Ishikawa (cell line): Measurements from ENCODE around the gene WDR74.

Source experiments
- CEBPB ChIP-seq: IDR thresholded peaks from 2 replicates; pipeline ENCODE4 v1.6.1; 2012
- CREB1 ChIP-seq: IDR thresholded peaks from 2 replicates; pipeline ENCODE4 v1.6.1; 2012; ENCODE audit warnings: low read depth
- EGR1 ChIP-seq: IDR thresholded peaks from 2 replicates; pipeline ENCODE4 v1.6.1; 2012
- EP300 ChIP-seq: IDR thresholded peaks from 2 replicates; pipeline ENCODE4 v1.6.1; 2012; ENCODE audit warnings: borderline replicate concordance
- FOXM1 ChIP-seq: IDR thresholded peaks from 2 replicates; pipeline ENCODE4 v1.6.1; 2012; ENCODE audit warnings: low read depth, borderline replicate concordance
- MAX ChIP-seq: IDR thresholded peaks from 2 replicates; pipeline ENCODE4 v1.6.1; 2012
- NFIC ChIP-seq: IDR thresholded peaks from 2 replicates; pipeline ENCODE4 v1.6.1; 2012
- RAD21 ChIP-seq: IDR thresholded peaks from 2 replicates; pipeline ENCODE4 v1.6.1; 2012; ENCODE audit warnings: low read depth
- REST ChIP-seq: IDR thresholded peaks from 2 replicates; pipeline ENCODE4 v1.6.1; 2012; ENCODE audit warnings: low read depth, mild to moderate bottlenecking
- TAF1 ChIP-seq: IDR thresholded peaks from 2 replicates; pipeline ENCODE4 v1.6.1; 2012; ENCODE audit warnings: low read depth, mild to moderate bottlenecking
- TCF12 ChIP-seq: IDR thresholded peaks from 2 replicates; pipeline ENCODE4 v1.6.1; 2012; ENCODE audit warnings: low read depth
- TEAD4 ChIP-seq: IDR thresholded peaks from 2 replicates; pipeline ENCODE4 v1.6.1; 2012
- USF1 ChIP-seq: IDR thresholded peaks from 2 replicates; pipeline ENCODE4 v1.6.1; 2012
- YY1 ChIP-seq: IDR thresholded peaks from 2 replicates; pipeline ENCODE4 v1.6.1; 2012; ENCODE audit warnings: low read depth
- ZBTB7A ChIP-seq: IDR thresholded peaks from 2 replicates; pipeline ENCODE4 v1.6.1; 2012; ENCODE audit warnings: low read depth

WDR74 gene

GRCh38 chr11:62850911-62851806 is 11.8 kb upstream of the WDR74 start:
- TF ChIP-seq TAF1 (no peak), REST (no peak), TCF12 (no peak), CREB1 (no peak; the same call in 1 of the 2 replicates), MAX (no peak; the same call in 1 of the 2 replicates), CEBPB (no peak), TEAD4 (no peak; the same call in none of the 2 replicates), FOXM1 (no peak), EP300 (no peak), ZBTB7A (no peak), RAD21 (no peak), NFIC (no peak)

- no peak for TF ChIP-seq USF1
- no peak for TF ChIP-seq CEBPB
- no peak for TF ChIP-seq TEAD4
- no peak for TF ChIP-seq TAF1
- no peak for TF ChIP-seq RAD21
- TF ChIP-seq MAX, result no peak
- TF ChIP-seq EP300, result no peak
- no peak for TF ChIP-seq REST
- no peak for TF ChIP-seq EGR1
Observed at GRCh38 chr11:62847767-62848314, 8.5 kb upstream of the WDR74 start.

- TF ChIP-seq EP300 (no peak), TEAD4 (no peak), CEBPB (no peak), MAX (no peak), TAF1 (no peak), EGR1 (no peak), REST (no peak), YY1 (no peak), RAD21 (no peak)
Observed at GRCh38 chr11:62846177-62846576, 6.8 kb upstream of the WDR74 start.

- no peak for TF ChIP-seq RAD21
- no peak for TF ChIP-seq CREB1
- TF ChIP-seq TAF1, result no peak
- no peak for TF ChIP-seq EP300
- TF ChIP-seq YY1, result no peak
- TF ChIP-seq TEAD4, result no peak
- TF ChIP-seq USF1, result no peak
- no peak for TF ChIP-seq CEBPB
Observed at GRCh38 chr11:62844154-62844553, 4.8 kb upstream of the WDR74 start.
